IMR-90 (cell line): ENCODE data around the gene MYO9A. TPM values are rescaled to one million over a fixed set of nuclear protein-coding genes. Genes with fewer than 3 reads are reported as not detected.

ENCODE experiments used
- ATAC-seq: fragments of 200-7000 bp; cut with Tn5 transposase; 2 replicates; pipeline ENCODE4 v1.9.1; 2020; ENCODE audit warnings: low read depth, mild to moderate bottlenecking, moderate library complexity
- BruUV-seq: library from RNA; stranded (reverse); fragments of 400-500 nt; replicated peaks from 2 replicates; lab custom pipeline; 2021; lab: Mats Ljungman, UMichigan
- CTCF ChIA-PET: fragments of 300-600 bp; formaldehyde crosslinking; extraction: SDS; loops from one replicate; lab custom pipeline; 2021; ENCODE audit warnings: antibody characterized with exemption; lab: Yijun Ruan, JAX
- POLR2A ChIA-PET: fragments of 300-600 bp; sonication (Branson Sonifier 250); formaldehyde crosslinking; loops from one replicate; lab custom pipeline; 2022; ENCODE audit warnings: antibody characterized with exemption; ENCODE audit not compliant: unreplicated experiment; lab: Charles Lee
- DNase-seq: peaks from one replicate; pipeline ENCODE4 v3.0.0; 2013
- H2AFZ ChIP-seq: replicated peaks from 2 replicates; pipeline ENCODE3; 2013; ENCODE audit warnings: low read length, mild to moderate bottlenecking; ENCODE audit not compliant: poor library complexity
- H2AK5ac ChIP-seq: 2 replicates; pipeline ENCODE4 v1.6.1; 2013; ENCODE audit warnings: low read depth, low read length, inconsistent platforms
- H2AK9ac ChIP-seq: replicated peaks from 2 replicates; pipeline ENCODE3; 2013; ENCODE audit warnings: mild to moderate bottlenecking, low read depth, low read length, moderate library complexity; ENCODE audit not compliant: poor library complexity
- H2BK120ac ChIP-seq: 2 replicates; pipeline ENCODE4 v1.6.1; 2013; ENCODE audit warnings: low read depth, low read length, inconsistent platforms
- H2BK15ac ChIP-seq: 3 replicates; pipeline ENCODE4 v1.6.1; 2013; ENCODE audit warnings: low read depth, low read length, inconsistent platforms
- H2BK20ac ChIP-seq: 2 replicates; pipeline ENCODE4 v1.6.1; 2013; ENCODE audit warnings: low read depth, mild to moderate bottlenecking, inconsistent platforms, low read length, moderate library complexity
- H2BK5ac ChIP-seq: 2 replicates; pipeline ENCODE4 v1.6.1; 2013; ENCODE audit warnings: mild to moderate bottlenecking, low read depth, low read length, inconsistent platforms; ENCODE audit not compliant: poor library complexity, severe bottlenecking
- H3K14ac ChIP-seq: replicated peaks from 2 replicates; pipeline ENCODE4 v1.6.1; 2013; ENCODE audit warnings: low read depth, low read length, inconsistent platforms
- H3K18ac ChIP-seq: 2 replicates; pipeline ENCODE4 v1.6.1; 2013; ENCODE audit warnings: low read depth, low read length, control low read depth
- H3K23ac ChIP-seq: 2 replicates; pipeline ENCODE4 v1.6.1; 2013; ENCODE audit warnings: low read depth, low read length, inconsistent platforms
- H3K27ac ChIP-seq: 2 replicates; pipeline ENCODE4 v1.5.1; 2013; ENCODE audit warnings: mild to moderate bottlenecking, control low read depth, low read length; ENCODE audit not compliant: insufficient read depth
- H3K27me3 ChIP-seq: 2 replicates; pipeline ENCODE4 v1.6.1; 2013; ENCODE audit warnings: low read length; ENCODE audit not compliant: control insufficient read depth, insufficient read depth
- H3K36me3 ChIP-seq: 2 replicates; pipeline ENCODE4 v1.6.1; 2013; ENCODE audit warnings: low read length, mixed read lengths; ENCODE audit not compliant: control insufficient read depth, insufficient read depth
- H3K4ac ChIP-seq: 2 replicates; pipeline ENCODE4 v1.6.1; 2013; ENCODE audit warnings: low read depth, low read length, inconsistent platforms
- H3K4me1 ChIP-seq: 2 replicates; pipeline ENCODE4 v1.6.1; 2013; ENCODE audit warnings: low read length, mixed read lengths; ENCODE audit not compliant: control insufficient read depth, insufficient read depth
- H3K4me2 ChIP-seq: 2 replicates; pipeline ENCODE4 v1.6.1; 2013; ENCODE audit warnings: low read depth, mild to moderate bottlenecking, control low read depth, low read length, moderate library complexity
- H3K4me3 ChIP-seq: 2 replicates; pipeline ENCODE4 v1.5.1; 2013; ENCODE audit warnings: low read depth, mild to moderate bottlenecking, control low read depth, low read length, moderate library complexity; ENCODE audit not compliant: insufficient read depth
- H3K56ac ChIP-seq: 2 replicates; pipeline ENCODE4 v1.6.1; 2013; ENCODE audit warnings: low read length, inconsistent platforms; ENCODE audit not compliant: insufficient read depth; ENCODE audit errors: extremely low read depth
- H3K79me1 ChIP-seq, 2 experiments: 2 replicates each; pipeline ENCODE4 v1.6.1; 2013; ENCODE audit warnings: low read length in 2 of 2, inconsistent platforms in 1 of 2, low read depth in 1 of 2
- H3K9ac ChIP-seq: 2 replicates; pipeline ENCODE4 v1.6.1; 2013; ENCODE audit warnings: low read depth, low read length, control low read depth
- H3K9me1 ChIP-seq: 2 replicates; pipeline ENCODE4 v1.6.1; 2013; ENCODE audit warnings: low read length, inconsistent platforms; ENCODE audit not compliant: insufficient read depth
- H3K9me3 ChIP-seq: 2 replicates; pipeline ENCODE4 v1.6.1; 2013; ENCODE audit warnings: low read length; ENCODE audit not compliant: control insufficient read depth, insufficient read depth
- H4K20me1 ChIP-seq: 2 replicates; pipeline ENCODE4 v1.6.1; 2013; ENCODE audit warnings: low read length, inconsistent platforms; ENCODE audit not compliant: insufficient read depth
- H4K5ac ChIP-seq: 2 replicates; pipeline ENCODE4 v1.6.1; 2013; ENCODE audit warnings: mild to moderate bottlenecking, low read depth, low read length, control low read depth
- H4K8ac ChIP-seq, 2 experiments: 2 replicates each; pipeline ENCODE4 v1.6.1; 2013; ENCODE audit warnings: low read depth in 2 of 2, low read length in 2 of 2, control low read depth in 1 of 2, inconsistent platforms in 1 of 2
- H4K91ac ChIP-seq: 2 replicates; pipeline ENCODE4 v1.6.1; 2013; ENCODE audit warnings: low read depth, low read length, inconsistent platforms; ENCODE audit not compliant: insufficient read depth
- CEBPB ChIP-seq: IDR thresholded peaks from 2 replicates; pipeline ENCODE4 v1.6.1; 2012; ENCODE audit warnings: low read depth, low read length, improper control_type of control experiment
- MAZ ChIP-seq: IDR thresholded peaks from 2 replicates; pipeline ENCODE4 v1.6.1; 2012; ENCODE audit warnings: low read depth, mild to moderate bottlenecking, low read length, improper control_type of control experiment, moderate library complexity, borderline replicate concordance
- MXI1 ChIP-seq: IDR thresholded peaks from 2 replicates; pipeline ENCODE4 v1.6.1; 2012; ENCODE audit warnings: low read depth, mild to moderate bottlenecking, low read length, moderate library complexity, borderline replicate concordance
- NFE2L2 ChIP-seq: fragments of 150-350 bp; IDR thresholded peaks from 2 replicates; pipeline ENCODE4 v1.6.1; 2016; ENCODE audit warnings: low read depth, mild to moderate bottlenecking, low read length
- RAD21 ChIP-seq: IDR thresholded peaks from 2 replicates; pipeline ENCODE4 v1.6.1; 2012; ENCODE audit warnings: low read length, improper control_type of control experiment
- RFX5 ChIP-seq: IDR thresholded peaks from 2 replicates; pipeline ENCODE4 v1.8.0; 2012; ENCODE audit warnings: low read depth, mild to moderate bottlenecking, low read length, moderate library complexity
- SMC3 ChIP-seq: fragments of 150-350 bp; IDR thresholded peaks from 2 replicates; pipeline ENCODE4 v1.6.1; 2016; ENCODE audit warnings: low read depth, mild to moderate bottlenecking, antibody characterized with exemption, low read length, moderate library complexity
- USF2 ChIP-seq: fragments of 150-350 bp; IDR thresholded peaks from 2 replicates; pipeline ENCODE4 v1.6.1; 2017; ENCODE audit warnings: mild to moderate bottlenecking, antibody characterized with exemption, low read length, low read depth
- WGBS, 2 experiments: methylation state at CpG; one replicate each; pipeline versions ENCODE4 v1.1.5 to v1.1.7; 2013; ENCODE audit warnings: missing lambda C conversion rate in 2 of 2; ENCODE audit not compliant: insufficient read length in 1 of 2; ENCODE audit errors: extremely low coverage in 2 of 2; 5-methylcytosine and 5-hydroxymethylcytosine counted together
- dilution Hi-C: fragments of 300-500 bp; cut with HindIII; formaldehyde crosslinking; loops from one replicate; pipeline ENCODE4 v1.14.3; 2018; ENCODE audit warnings: low sequenced_read_pairs; ENCODE audit not compliant: unreplicated experiment
- in situ Hi-C: fragments of 300-500 bp; cut with MboI; formaldehyde crosslinking; loops from 3 replicates; pipeline ENCODE4 v1.14.3; 2019; ENCODE audit warnings: low sequenced_read_pairs, inconsistent platforms, mixed read lengths
- intact Hi-C: fragments of 100-400 bp; cut with micrococcal nuclease; formaldehyde crosslinking; loops from 2 replicates; pipeline ENCODE4 v1.10.0; 2022
- polyA plus RNA-seq, 3 experiments: library from polyadenylated mRNA; depleted of rRNA; stranded (reverse); fragments of >200 nt; gene quantifications; 2 replicates each; pipeline ENCODE4 v1.2.3, GENCODE V29; 2012; ENCODE audit warnings: low replicate concordance in 1 of 3
- total RNA-seq: library from RNA; depleted of rRNA; stranded (reverse); fragments of >200 nt; gene quantifications from 2 replicates; pipeline ENCODE4 v1.2.3, GENCODE V29; 2012

The MYO9A gene
- total and polyA plus RNA-seq, 2 of the 4 experiments (the other 2 are of a cell fraction): 6.0 to 49.5 TPM

GRCh38 chr15:71821547-71822129, 296.3 kb downstream of the MYO9A start:
- Histone ChIP-seq H2BK20ac (no peak overlapping the region), H2AK5ac (no peak overlapping the region), H4K5ac (no peak overlapping the region), H3K27me3 (no peaks in the 10 kb centered on the region), H3K14ac (no peak overlapping the region), H3K23ac (no peak overlapping the region), H3K79me1 (no peaks in the 10 kb centered on the region), H2BK5ac (no peak overlapping the region), H2AFZ (no peak overlapping the region), H2AK9ac (no peak overlapping the region), H3K9me3 (peaks cover 35% of the 10 kb centered on the region), H2BK15ac (no peak overlapping the region), H3K9ac (no peak overlapping the region), H3K18ac (no peak overlapping the region), H3K4me2 (no peak overlapping the region), H4K91ac (no peak overlapping the region), H2BK120ac (no peak overlapping the region), H3K4ac (no peak overlapping the region), H3K4me3 (no peak overlapping the region), H3K27ac (no peak overlapping the region), H3K4me1 (0 out of 2 replicates have a peak, but pooled peaks cover 1% of the 10 kb centered on the region), H4K8ac (no peak overlapping the region), H3K56ac (no peak overlapping the region), H4K20me1 (no peaks in the 10 kb centered on the region), H3K36me3 (peaks cover 30% of the 10 kb centered on the region), H3K9me1 (no peaks in the 10 kb centered on the region; the same call in 1 of the 2 replicates)
- BruUV-seq: no TSS peak
- in situ Hi-C loops (no loop called here), dilution Hi-C loops (no loop called here), intact Hi-C loops (no loop called here)
- 86% methylated on average over 1 of the region's 5 CpGs; no CpG with 5 or more reads in 1 of the 2 experiments for WGBS, 2 experiments
- no peak for TF ChIP-seq NFE2L2
- TF ChIP-seq RFX5: no peak
- TF ChIP-seq CEBPB: no peak
- TF ChIP-seq MAZ: no peak
- TF ChIP-seq USF2: no peak
- no peak for TF ChIP-seq MXI1
- TF ChIP-seq RAD21: no peak
- TF ChIP-seq SMC3: no peak
- CTCF ChIA-PET: no interaction called here
- POLR2A ChIA-PET: no interaction called here
- no peak for DNase-seq
- no peak for ATAC-seq
